GM21529 (cell line): Measurements from ENCODE around the gene DAB2.
"Not testable (repeated sequence)": the region's sequence is repeated elsewhere in the genome, so short reads cannot be mapped to it uniquely, and the experiment has no call there.

Experiments used
- ATAC-seq: cut with Tn5 transposase; IDR thresholded peaks from one replicate; pipeline ENCODE4 v1.9.1; 2021; ENCODE audit not compliant: unreplicated experiment

The DAB2 gene

DNA sequence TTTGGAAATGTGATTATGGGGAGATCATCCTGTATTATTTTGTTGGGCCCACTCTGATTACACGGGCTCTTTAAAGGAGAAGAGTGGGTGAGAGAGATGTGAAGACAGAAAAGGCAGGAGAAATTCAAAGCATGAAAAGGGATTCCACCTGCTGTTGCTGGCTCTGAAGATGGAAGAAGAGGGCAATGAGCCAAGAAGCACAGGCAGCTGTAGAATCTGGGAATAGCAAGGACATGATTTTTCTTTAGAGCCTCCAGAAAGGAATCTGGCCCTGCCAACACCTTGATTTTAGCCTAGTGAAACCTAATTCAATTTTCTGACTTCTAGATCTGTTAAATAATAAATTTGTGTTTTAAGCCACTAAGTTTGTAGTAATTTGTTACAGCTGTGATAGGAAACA is 71.8 kb downstream of the DAB2 start:
- no peak for ATAC-seq

DNA sequence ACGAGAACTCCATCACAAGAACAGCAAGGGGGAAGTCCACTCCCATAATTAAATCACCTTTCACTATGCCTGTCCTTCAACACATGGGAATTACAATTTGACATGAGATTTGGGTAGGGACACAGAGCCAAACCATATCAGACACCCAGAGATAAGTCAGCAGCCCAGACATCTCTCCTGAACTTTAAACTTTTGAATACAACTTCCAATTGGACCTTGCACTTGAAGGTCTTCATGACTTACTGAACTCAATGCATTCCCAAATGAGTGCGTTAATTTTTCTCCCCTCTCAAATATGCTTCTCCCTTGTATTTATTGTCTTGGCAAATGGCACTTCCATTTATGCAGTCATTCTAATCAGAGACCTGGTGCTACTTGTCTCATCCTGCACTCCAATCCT is 72.6 kb downstream of the DAB2 start:
- ATAC-seq: no peak

DNA sequence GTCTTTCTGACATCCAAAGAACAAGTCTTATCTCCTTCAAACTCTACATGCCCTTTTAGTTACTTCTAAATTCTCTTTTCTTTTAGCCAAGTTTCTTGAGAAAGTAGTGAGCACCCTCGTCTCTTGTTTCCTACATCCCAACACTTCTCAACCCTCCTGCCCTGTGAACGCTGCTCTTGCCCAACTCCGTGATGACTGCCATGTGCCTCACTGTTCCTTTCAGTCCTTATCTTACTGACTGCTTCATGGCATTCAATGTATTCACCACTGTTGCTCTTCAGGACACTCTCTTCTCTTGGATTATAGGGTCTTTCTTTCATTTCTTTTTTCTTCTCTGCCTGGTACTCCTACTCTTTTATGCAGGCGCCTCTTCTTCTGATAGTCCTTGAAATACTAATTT is 75.3 kb downstream of the DAB2 start:
- ATAC-seq: no peak

DNA sequence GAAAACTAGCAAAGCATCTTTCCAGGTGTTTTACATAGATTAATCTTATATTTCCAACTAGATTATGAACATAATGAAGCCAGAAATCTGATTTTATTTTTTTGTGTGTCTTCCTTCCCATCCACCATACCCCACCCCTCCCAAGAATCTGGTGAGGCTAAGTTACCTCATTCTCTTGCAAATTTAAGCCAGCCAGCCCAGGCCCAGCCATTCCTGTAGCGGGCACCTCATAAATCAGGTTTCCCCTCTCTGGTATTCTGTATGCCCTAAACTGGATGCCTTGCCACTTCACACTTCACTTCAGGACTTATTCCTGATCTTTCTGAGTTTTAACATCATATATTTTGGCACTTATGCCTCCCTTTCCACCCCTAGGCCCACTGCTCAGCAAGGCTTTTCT is 82.3 kb downstream of the DAB2 start:
- no peak for ATAC-seq

DNA sequence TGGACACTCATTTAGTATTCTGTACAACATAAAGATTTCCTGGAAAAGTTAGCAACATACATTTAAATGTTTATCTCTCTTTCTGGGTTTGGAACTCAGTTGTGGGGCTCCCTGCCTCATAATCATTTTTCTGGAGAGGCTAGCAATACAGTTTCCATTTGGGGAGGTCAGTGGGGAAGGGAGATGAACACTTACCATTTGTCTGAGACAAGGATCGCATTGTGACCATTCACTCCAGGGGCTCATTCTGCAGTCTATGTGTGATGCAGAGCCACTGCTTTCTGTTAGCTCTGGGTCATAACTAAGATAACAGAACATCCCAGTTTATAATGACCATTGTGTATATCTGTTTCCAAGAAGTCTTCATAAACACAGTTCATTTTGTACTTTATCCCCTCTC is 82.9 kb downstream of the DAB2 start:
- ATAC-seq: no peak

DNA sequence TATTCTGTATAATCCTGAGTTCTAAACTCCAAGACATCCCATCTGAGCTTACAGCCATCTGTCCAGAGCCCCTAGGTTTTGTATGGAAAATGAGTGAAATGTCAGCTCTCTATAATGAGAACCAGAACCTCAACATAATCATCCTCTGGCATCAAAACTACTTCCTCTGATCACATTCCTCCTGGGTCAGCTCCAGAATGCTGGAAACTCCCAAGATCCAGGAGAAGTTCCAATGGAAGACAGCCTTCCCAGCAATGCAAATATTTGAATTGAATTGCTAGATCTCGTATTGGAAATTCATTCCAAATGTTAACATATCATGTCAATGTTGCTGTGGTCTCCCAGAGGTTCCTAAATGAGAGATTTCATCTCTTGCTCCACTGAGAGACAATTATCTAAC is 84.3 kb downstream of the DAB2 start:
- ATAC-seq: no peak

DNA sequence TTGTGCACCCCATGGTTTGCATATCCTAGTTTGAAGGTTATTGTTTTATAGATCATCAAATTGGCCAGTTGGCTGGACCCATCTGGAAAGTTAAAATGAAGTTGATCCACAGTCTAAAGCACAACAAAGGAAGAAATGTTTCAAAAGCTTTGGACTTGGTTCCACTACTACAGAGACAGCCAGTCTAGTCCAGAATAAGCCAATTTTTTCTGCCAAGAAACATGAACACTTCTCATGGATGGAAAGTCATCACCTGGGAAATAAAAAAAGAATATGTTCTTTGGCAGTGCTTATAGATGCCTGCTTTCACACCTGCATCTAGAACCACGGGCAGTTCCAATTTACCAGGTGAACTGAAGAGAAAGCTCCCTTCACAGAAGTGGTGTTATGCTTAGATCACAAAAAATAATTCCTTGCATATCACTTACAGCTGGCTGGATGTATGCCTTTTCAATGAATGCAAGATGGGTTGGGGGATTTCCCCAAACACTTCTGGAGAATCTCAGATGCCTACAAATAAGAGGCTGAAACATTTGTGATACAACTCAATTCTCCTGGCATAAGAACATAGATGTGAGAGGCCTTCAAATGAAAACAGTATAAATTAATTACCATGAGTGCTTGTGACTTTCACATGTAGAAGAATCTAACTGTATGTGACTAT is 87.4 kb downstream of the DAB2 start:
- ATAC-seq: no peak

DNA sequence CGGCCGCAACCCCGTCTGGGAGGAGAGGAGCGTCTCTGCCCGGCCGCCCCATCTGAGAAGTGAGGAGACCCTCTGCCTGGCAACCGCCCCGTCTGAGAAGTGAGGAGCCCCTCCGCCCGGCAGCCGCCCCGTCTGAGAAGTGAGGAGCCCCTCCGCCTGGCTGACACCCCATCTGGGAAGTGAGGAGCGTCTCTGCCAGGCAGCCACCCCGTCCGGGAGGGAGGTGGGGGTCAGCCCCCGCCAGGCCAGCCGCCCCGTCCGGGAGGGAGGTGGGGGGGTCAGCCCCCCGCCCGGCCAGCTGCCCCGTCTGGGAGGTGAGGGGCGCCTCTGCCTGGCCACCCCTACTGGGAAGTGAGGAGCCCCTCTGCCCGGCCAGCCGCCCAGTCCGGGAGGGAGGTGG is 90.5 kb downstream of the DAB2 start:
- ATAC-seq: not testable (repeated sequence)

DNA sequence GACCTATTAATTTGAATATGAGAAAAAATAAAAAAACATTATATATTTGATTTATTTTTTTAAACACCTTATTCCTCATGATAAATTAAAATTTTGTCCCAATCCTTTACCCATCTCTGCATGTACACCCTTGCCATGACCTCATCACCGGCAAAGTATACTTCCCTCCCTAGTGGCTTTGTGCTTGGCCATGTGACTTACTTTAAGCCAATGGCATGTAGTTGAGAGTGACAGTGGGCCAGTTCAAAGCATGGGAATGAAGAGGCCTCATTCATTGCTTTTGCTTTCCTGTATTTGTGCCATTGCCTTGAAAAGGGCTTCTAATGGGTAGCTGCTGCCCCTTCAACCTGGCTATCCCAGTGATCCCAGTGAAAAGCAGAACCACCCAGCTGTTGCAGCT is 91.7 kb downstream of the DAB2 start:
- ATAC-seq: no peak

DNA sequence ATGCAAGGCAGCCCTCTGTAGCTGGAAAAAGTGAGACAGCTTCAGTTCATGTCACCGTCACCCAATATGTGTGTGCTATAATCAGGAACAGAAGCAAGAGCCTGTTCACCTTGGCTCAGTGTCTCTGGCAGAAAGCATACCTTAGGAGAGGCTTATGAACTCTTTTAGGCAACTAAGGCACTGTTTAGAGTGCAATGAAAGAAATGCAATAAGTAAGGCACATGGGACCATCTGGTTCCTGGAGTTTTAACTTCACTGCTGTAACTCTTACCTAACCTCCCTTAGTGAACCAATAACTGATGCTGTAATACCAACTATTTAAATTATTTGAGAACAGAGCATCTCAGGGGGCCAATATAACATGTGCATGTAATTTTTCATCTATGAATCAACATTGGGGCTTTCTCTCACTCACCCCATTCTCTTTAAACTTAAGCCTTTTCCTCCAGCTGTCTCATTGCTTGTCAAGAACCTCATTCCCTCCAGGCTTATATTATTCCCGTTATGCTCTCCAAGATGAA is 92.9 kb downstream of the DAB2 start:
- no peak for ATAC-seq

DNA sequence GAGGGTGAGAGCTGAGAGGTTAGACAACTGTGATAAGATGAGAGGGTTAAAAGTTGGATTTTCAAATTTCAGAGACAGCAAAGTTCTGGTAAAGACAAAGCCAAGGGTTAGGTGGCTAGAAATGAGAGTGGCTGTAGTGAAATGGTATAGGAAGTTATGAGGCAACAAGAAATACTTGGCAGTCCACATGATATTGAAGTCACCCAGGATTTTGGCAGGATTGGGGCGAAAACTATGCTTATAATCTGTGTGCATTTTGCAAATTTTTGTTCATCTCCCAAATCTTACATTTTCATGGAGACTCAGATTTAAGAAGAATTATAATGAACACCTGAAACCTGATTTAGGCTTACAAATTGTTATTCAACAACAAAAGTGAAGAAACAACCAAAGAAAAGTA is 96.0 kb downstream of the DAB2 start:
- ATAC-seq: no peak

DNA sequence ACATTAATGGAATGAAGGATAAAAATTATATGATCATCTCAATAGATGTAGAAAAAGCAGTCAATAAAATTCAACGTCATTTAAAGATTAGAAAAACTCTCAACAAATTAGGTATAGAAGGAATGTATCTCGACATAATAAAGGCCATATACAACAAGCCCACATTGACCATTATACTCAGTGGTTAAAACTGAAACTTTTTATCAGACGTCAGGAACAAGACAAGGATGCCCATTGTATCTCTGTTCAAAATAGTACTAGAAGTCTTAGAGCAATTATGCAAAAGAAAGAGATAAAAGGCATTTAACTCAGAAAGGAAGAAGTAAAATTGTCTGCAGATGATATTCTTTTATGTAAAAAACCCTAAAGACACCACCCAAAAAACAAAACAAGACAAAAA is 101.2 kb downstream of the DAB2 start:
- no peak for ATAC-seq
